Measurements from ENCODE around the gene RNASE8. TPM values are rescaled to one million over a fixed set of nuclear protein-coding genes. Genes with fewer than 3 reads are reported as not detected.

The RNASE8 gene
- total and polyA plus RNA-seq, 2 of the 8 experiments (the other 6 are each of a cell fraction or from before 2014, with no cell fraction given), result not detected

Small RNA genes within 50 kb of the gene (microRNA-seq; reads per million reads assigned to microRNA genes)
- 0 reads per million in 2 experiments for gene MIR6717 (ENCODE audit: borderline microRNAs expressed in 2 of 2, borderline number of aligned reads in 2 of 2, borderline replicate concordance in 1 of 2)

Other genes starting within 250 kb of the RNASE8 start
- gene RNASE3, start 166.4 kb upstream of the RNASE8 start, total RNA-seq (2021; fragmentation: NEBNext Ultra II Directional; extraction: Animal tissue kit (Norgen Biotek cat#: 25700)), result not detected in 2 replicates
- not detected in 2 replicates for gene RNASE3, start 166.4 kb upstream of the RNASE8 start, polyA plus RNA-seq (2011; rRNA removed)
- gene RNASE2, start 102.3 kb upstream of the RNASE8 start, total RNA-seq (2021; fragmentation: NEBNext Ultra II Directional; extraction: Animal tissue kit (Norgen Biotek cat#: 25700)), result not detected in 2 replicates
- not detected in 2 replicates for gene RNASE2, start 102.3 kb upstream of the RNASE8 start, polyA plus RNA-seq (2011; rRNA removed)
- gene METTL17, start 67.8 kb upstream of the RNASE8 start, total RNA-seq (2021; fragmentation: NEBNext Ultra II Directional; extraction: Animal tissue kit (Norgen Biotek cat#: 25700)), result 73.8 and 75.8 TPM in 2 replicates
- gene METTL17, start 67.8 kb upstream of the RNASE8 start, polyA plus RNA-seq (2011; rRNA removed), result 138 and 145 TPM in 2 replicates
- 0.22 TPM in 1 of 2 replicates, not detected in the other for gene SLC39A2, start 58.5 kb upstream of the RNASE8 start, total RNA-seq (2021; fragmentation: NEBNext Ultra II Directional; extraction: Animal tissue kit (Norgen Biotek cat#: 25700))
- 0.14 and 0.31 TPM in 2 replicates for gene SLC39A2, start 58.5 kb upstream of the RNASE8 start, polyA plus RNA-seq (2011; rRNA removed)
- gene NDRG2, start 32.8 kb upstream of the RNASE8 start, total RNA-seq (2021; fragmentation: NEBNext Ultra II Directional; extraction: Animal tissue kit (Norgen Biotek cat#: 25700)), result 27.2 and 29.9 TPM in 2 replicates
- gene NDRG2, start 32.8 kb upstream of the RNASE8 start, polyA plus RNA-seq (2011; rRNA removed), result 48.6 and 65.0 TPM in 2 replicates
- gene TPPP2, start 27.6 kb upstream of the RNASE8 start, total RNA-seq (2021; fragmentation: NEBNext Ultra II Directional; extraction: Animal tissue kit (Norgen Biotek cat#: 25700)), result 0.34 TPM in 1 of 2 replicates, not detected in the other
- gene TPPP2, start 27.6 kb upstream of the RNASE8 start, polyA plus RNA-seq (2011; rRNA removed), result not detected in 2 replicates
- not detected in 2 replicates for gene RNASE13, start 23.0 kb upstream of the RNASE8 start, total RNA-seq (2021; fragmentation: NEBNext Ultra II Directional; extraction: Animal tissue kit (Norgen Biotek cat#: 25700))
- gene RNASE13, start 23.0 kb upstream of the RNASE8 start, polyA plus RNA-seq (2011; rRNA removed), result 0.05 TPM in 1 of 2 replicates, not detected in the other
- not detected in 2 replicates for gene RNASE7, start 15.5 kb upstream of the RNASE8 start, total RNA-seq (2021; fragmentation: NEBNext Ultra II Directional; extraction: Animal tissue kit (Norgen Biotek cat#: 25700))
- not detected in 2 replicates for gene RNASE7, start 15.5 kb upstream of the RNASE8 start, polyA plus RNA-seq (2011; rRNA removed)
- gene ARHGEF40, start 12.5 kb downstream of the RNASE8 start, total RNA-seq (2021; fragmentation: NEBNext Ultra II Directional; extraction: Animal tissue kit (Norgen Biotek cat#: 25700)), result 49.5 and 53.1 TPM in 2 replicates
- 99.6 and 101 TPM in 2 replicates for gene ARHGEF40, start 12.5 kb downstream of the RNASE8 start, polyA plus RNA-seq (2011; rRNA removed)
- gene ZNF219, start 40.8 kb downstream of the RNASE8 start, total RNA-seq (2021; fragmentation: NEBNext Ultra II Directional; extraction: Animal tissue kit (Norgen Biotek cat#: 25700)), result 108 and 113 TPM in 2 replicates
- gene ZNF219, start 40.8 kb downstream of the RNASE8 start, polyA plus RNA-seq (2011; rRNA removed), result 160 and 310 TPM in 2 replicates
- gene TMEM253, start 43.2 kb downstream of the RNASE8 start, total RNA-seq (2021; fragmentation: NEBNext Ultra II Directional; extraction: Animal tissue kit (Norgen Biotek cat#: 25700)), result 1.3 and 1.9 TPM in 2 replicates
- 1.9 and 2.2 TPM in 2 replicates for gene TMEM253, start 43.2 kb downstream of the RNASE8 start, polyA plus RNA-seq (2011; rRNA removed)
- not detected in 2 replicates for gene OR5AU1, start 98.2 kb downstream of the RNASE8 start, total RNA-seq (2021; fragmentation: NEBNext Ultra II Directional; extraction: Animal tissue kit (Norgen Biotek cat#: 25700))
- not detected in 2 replicates for gene OR5AU1, start 98.2 kb downstream of the RNASE8 start, polyA plus RNA-seq (2011; rRNA removed)
- gene HNRNPC, start 211.6 kb downstream of the RNASE8 start, total RNA-seq (2021; fragmentation: NEBNext Ultra II Directional; extraction: Animal tissue kit (Norgen Biotek cat#: 25700)), result 1,203 and 1,207 TPM in 2 replicates
- 517 and 781 TPM in 2 replicates for gene HNRNPC, start 211.6 kb downstream of the RNASE8 start, polyA plus RNA-seq (2011; rRNA removed)
- gene RPGRIP1, start 222.3 kb downstream of the RNASE8 start, total RNA-seq (2021; fragmentation: NEBNext Ultra II Directional; extraction: Animal tissue kit (Norgen Biotek cat#: 25700)), result 0.63 and 0.65 TPM in 2 replicates
- 0.35 and 0.36 TPM in 2 replicates for gene RPGRIP1, start 222.3 kb downstream of the RNASE8 start, polyA plus RNA-seq (2011; rRNA removed)